H9 (cell line): ENCODE results near the gene ARMC9. TPM values are rescaled to one million over a fixed set of nuclear protein-coding genes. Genes with fewer than 3 reads are reported as not detected.

Experiments used
- DNase-seq: peaks from one replicate; pipeline ENCODE4 v3.0.0-alpha.2; 2017
- H2AFZ ChIP-seq: one replicate; pipeline ENCODE4 v1.6.1; 2013; ENCODE audit warnings: mild to moderate bottlenecking, low read length, control low read depth, moderate library complexity
- H2AK5ac ChIP-seq: 2 replicates; pipeline ENCODE4 v1.6.1; 2013; ENCODE audit warnings: low read length, control low read depth, mixed read lengths; ENCODE audit not compliant: insufficient read length
- H2BK120ac ChIP-seq: one replicate; pipeline ENCODE4 v1.6.1; 2013; ENCODE audit warnings: low read depth, mild to moderate bottlenecking, low read length, control low read depth, inconsistent platforms; ENCODE audit not compliant: poor library complexity, severe bottlenecking
- H2BK12ac ChIP-seq: 2 replicates; pipeline ENCODE4 v1.6.1; 2013; ENCODE audit warnings: low read length, control low read depth, mixed read lengths, low read depth; ENCODE audit not compliant: insufficient read length
- H2BK15ac ChIP-seq: 2 replicates; pipeline ENCODE4 v1.6.1; 2013; ENCODE audit warnings: low read depth, low read length, control low read depth
- H2BK20ac ChIP-seq: one replicate; pipeline ENCODE4 v1.6.1; 2013; ENCODE audit warnings: low read depth, mild to moderate bottlenecking, low read length, control low read depth, inconsistent platforms; ENCODE audit not compliant: poor library complexity, severe bottlenecking
- H2BK5ac ChIP-seq: 2 replicates; pipeline ENCODE4 v1.6.1; 2013; ENCODE audit warnings: low read length, control low read depth, mixed read lengths; ENCODE audit not compliant: insufficient read length
- H3K14ac ChIP-seq: 2 replicates; pipeline ENCODE4 v1.6.1; 2013; ENCODE audit warnings: low read length, control low read depth; ENCODE audit not compliant: insufficient read depth
- H3K18ac ChIP-seq: 2 replicates; pipeline ENCODE4 v1.6.1; 2013; ENCODE audit warnings: low read depth, mild to moderate bottlenecking, mixed read lengths, low read length, control low read depth; ENCODE audit not compliant: insufficient read length
- H3K23ac ChIP-seq: 2 replicates; pipeline ENCODE4 v1.6.1; 2013; ENCODE audit warnings: low read length, control low read depth, mixed read lengths, low read depth; ENCODE audit not compliant: insufficient read length
- H3K23me2 ChIP-seq: 2 replicates; pipeline ENCODE4 v1.6.1; 2013; ENCODE audit warnings: low read depth, mild to moderate bottlenecking, mixed read lengths, low read length, control low read depth; ENCODE audit not compliant: insufficient read length, poor library complexity, severe bottlenecking
- H3K27ac ChIP-seq: 2 replicates; pipeline ENCODE4 v1.5.1; 2013; ENCODE audit warnings: low read length, control low read depth, mixed read lengths, low read depth; ENCODE audit not compliant: insufficient read length
- H3K27me3 ChIP-seq: 2 replicates; pipeline ENCODE4 v1.6.1; 2013; ENCODE audit warnings: low read length, control low read depth, inconsistent platforms; ENCODE audit not compliant: insufficient read depth
- H3K4ac ChIP-seq: 2 replicates; pipeline ENCODE4 v1.6.1; 2013; ENCODE audit warnings: low read depth, mild to moderate bottlenecking, control low read depth, inconsistent platforms, low read length, moderate library complexity
- H3K4me1 ChIP-seq: 2 replicates; pipeline ENCODE4 v1.6.1; 2013; ENCODE audit warnings: low read length, control low read depth, inconsistent platforms; ENCODE audit not compliant: insufficient read depth
- H3K4me2 ChIP-seq: 2 replicates; pipeline ENCODE4 v1.6.1; 2013; ENCODE audit warnings: low read length, control low read depth, mixed read lengths; ENCODE audit not compliant: insufficient read length, insufficient read depth
- H3K56ac ChIP-seq: 2 replicates; pipeline ENCODE4 v1.6.1; 2013; ENCODE audit warnings: low read depth, mild to moderate bottlenecking, mixed read lengths, low read length, control low read depth; ENCODE audit not compliant: insufficient read length
- H3K79me1 ChIP-seq: 2 replicates; pipeline ENCODE4 v1.6.1; 2013; ENCODE audit warnings: low read depth, mild to moderate bottlenecking, moderate library complexity, low read length, control low read depth, inconsistent platforms; ENCODE audit not compliant: insufficient read depth, poor library complexity, severe bottlenecking
- H3K79me2 ChIP-seq: 2 replicates; pipeline ENCODE4 v1.6.1; 2013; ENCODE audit warnings: low read length, control low read depth, inconsistent platforms; ENCODE audit not compliant: insufficient read depth
- H3K9ac ChIP-seq: 2 replicates; pipeline ENCODE4 v1.6.1; 2013; ENCODE audit warnings: low read length, control low read depth, mixed read lengths; ENCODE audit not compliant: insufficient read length; ENCODE audit errors: extremely low read depth
- H3K9me3 ChIP-seq: one replicate; pipeline ENCODE4 v1.6.1; 2013; ENCODE audit warnings: low read depth, low read length, inconsistent platforms; ENCODE audit not compliant: control insufficient read depth
- H3T11ph ChIP-seq: one replicate; pipeline ENCODE4 v1.6.1; 2013; ENCODE audit warnings: mild to moderate bottlenecking, low read length, control low read depth, inconsistent platforms
- H4K20me1 ChIP-seq: one replicate; pipeline ENCODE4 v1.6.1; 2013; ENCODE audit not compliant: control insufficient read depth, insufficient read length, insufficient read depth
- H4K5ac ChIP-seq: 2 replicates; pipeline ENCODE4 v1.6.1; 2013; ENCODE audit warnings: low read depth, mild to moderate bottlenecking, mixed read lengths, low read length, control low read depth; ENCODE audit not compliant: insufficient read length
- H4K8ac ChIP-seq: replicated peaks from 2 replicates; pipeline ENCODE4 v1.6.1; 2013; ENCODE audit warnings: low read length, control low read depth, mixed read lengths, low read depth; ENCODE audit not compliant: insufficient read length
- H4K91ac ChIP-seq: 2 replicates; pipeline ENCODE4 v1.6.1; 2013; ENCODE audit warnings: low read depth, mild to moderate bottlenecking, moderate library complexity, mixed read lengths, low read length, control low read depth; ENCODE audit not compliant: insufficient read length
- H3K27ac Mint-ChIP-seq, 3 experiments: 2 replicates in 2 of 3; 3 replicates in 1 of 3; pipeline ENCODE4 v1.8.0; 2020 to 2021; ENCODE audit warnings: mixed read lengths in 3 of 3, mild to moderate bottlenecking in 1 of 3, moderate library complexity in 1 of 3
- H3K27me3 Mint-ChIP-seq: 2 replicates; pipeline ENCODE4 v1.8.0; 2021; ENCODE audit warnings: low read depth, mild to moderate bottlenecking, moderate library complexity, mixed read lengths
- H3K36me3 Mint-ChIP-seq, 3 experiments: 2 replicates in 2 of 3; 3 replicates in 1 of 3; pipeline ENCODE4 v1.8.0; 2020 to 2021; ENCODE audit warnings: low read depth in 3 of 3, mixed read lengths in 3 of 3; ENCODE audit not compliant: insufficient read depth in 1 of 3
- H3K4me1 Mint-ChIP-seq, 2 experiments: 2 replicates each; pipeline ENCODE4 v1.8.0; 2020; ENCODE audit warnings: mixed read lengths in 2 of 2
- H3K4me3 Mint-ChIP-seq, 2 experiments: 2 replicates in 1 of 2; 3 replicates in 1 of 2; pipeline ENCODE4 v1.8.0; 2020 to 2021; ENCODE audit warnings: mild to moderate bottlenecking in 2 of 2, mixed read lengths in 2 of 2, moderate library complexity in 1 of 2
- H3K9me3 Mint-ChIP-seq, 2 experiments: 2 replicates in 1 of 2; 3 replicates in 1 of 2; pipeline ENCODE4 v1.8.0; 2020; ENCODE audit warnings: mild to moderate bottlenecking in 2 of 2, mixed read lengths in 2 of 2, moderate library complexity in 1 of 2
- WGBS: extraction: QIAGEN DNeasy Blood & Tissue Kit; methylation state at CpG from one replicate; pipeline ENCODE4 v1.1.7; 2013; ENCODE audit warnings: missing lambda C conversion rate, low lambda C conversion rate, mixed read lengths; ENCODE audit not compliant: insufficient read length; ENCODE audit errors: extremely low coverage; 5-methylcytosine and 5-hydroxymethylcytosine counted together
- microRNA-seq: library from miRNA; unstranded; fragments of <30 nt; microRNA quantifications from one replicate; pipeline ENCODE4, GENCODE V29; 2020; ENCODE audit warnings: borderline microRNAs expressed
- total RNA-seq: library from RNA; stranded (reverse); gene quantifications from 2 replicates; pipeline ENCODE4 v1.2.1, GENCODE V29; 2021
- TF ChIP-seq, protein P1 (sequence below): fragments of 200-600 bp; sonication (generic); conservative IDR thresholded peaks from 3 replicates; pipeline ENCODE4 v1.8.0; 2021; ENCODE audit warnings: antibody characterized with exemption, mild to moderate bottlenecking

ARMC9 gene
- total RNA-seq, 1 experiment from 2014 or later: 37.6 TPM

DNA sequence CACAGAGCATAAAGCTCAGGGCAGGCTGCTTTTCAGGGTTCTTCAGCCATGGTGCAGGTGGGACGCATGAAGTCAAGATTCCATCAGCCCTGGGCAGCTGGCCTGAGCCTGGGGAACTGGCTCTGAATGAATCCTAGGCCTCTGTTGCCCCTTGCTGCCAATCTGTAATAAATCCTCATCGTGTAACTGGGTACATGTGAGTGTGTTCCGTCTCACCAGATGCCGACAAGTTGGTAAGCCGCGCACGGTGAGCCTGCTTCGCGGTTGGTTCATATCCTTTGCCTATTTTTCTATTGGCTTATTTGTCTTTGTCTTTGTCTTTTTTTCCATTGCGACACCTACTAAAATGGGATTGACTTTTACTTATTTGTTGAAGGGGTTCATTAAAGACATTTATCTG is 224.7 kb downstream of the ARMC9 start:
- H2AK5ac ChIP-seq: no peak overlapping the region
- H3K27me3 ChIP-seq: no peaks in the 10 kb centered on the region
- no peak overlapping the region for H3K4me2 ChIP-seq
- no peak overlapping the region for H2AFZ ChIP-seq
- H3K9me3 ChIP-seq: no peaks in the 10 kb centered on the region
- Mint-ChIP-seq H3K27ac (no peak overlapping the region; a peak in 1 of 7 replicates), H3K27me3 (peaks cover 7% of the 10 kb centered on the region), H3K9me3 (no peaks in the 10 kb centered on the region), H3K4me3 (no peak overlapping the region), H3K4me1 (peaks cover 13 to 25% of the 10 kb centered on the region in 2 experiments), H3K36me3 (peaks cover 0 to 2% (median 1%) of the 10 kb centered on the region in 3 experiments; a peak in 4 of 7 replicates)
- WGBS: no CpG with 5 or more reads among the region's 10 CpGs
- H2BK15ac ChIP-seq: no peak overlapping the region
- H3K14ac ChIP-seq: no peak overlapping the region
- no peak overlapping the region for H2BK120ac ChIP-seq
- no peak for DNase-seq
- H3K56ac ChIP-seq: no peak overlapping the region
- no peak overlapping the region for H2BK20ac ChIP-seq
- no peak overlapping the region for H2BK5ac ChIP-seq
- H3T11ph ChIP-seq: no peak overlapping the region
- H3K79me1 ChIP-seq: no peaks in the 10 kb centered on the region
- no peak overlapping the region for H4K5ac ChIP-seq
- no peak overlapping the region for H3K27ac ChIP-seq
- H4K91ac ChIP-seq: no peak overlapping the region
- no peaks in the 10 kb centered on the region for H4K20me1 ChIP-seq
- no peak overlapping the region for H3K4ac ChIP-seq
- no peak overlapping the region for H3K9ac ChIP-seq
- no peaks in the 10 kb centered on the region for H3K23me2 ChIP-seq
- no peak overlapping the region for H3K18ac ChIP-seq
- TF ChIP-seq, protein P1, sequence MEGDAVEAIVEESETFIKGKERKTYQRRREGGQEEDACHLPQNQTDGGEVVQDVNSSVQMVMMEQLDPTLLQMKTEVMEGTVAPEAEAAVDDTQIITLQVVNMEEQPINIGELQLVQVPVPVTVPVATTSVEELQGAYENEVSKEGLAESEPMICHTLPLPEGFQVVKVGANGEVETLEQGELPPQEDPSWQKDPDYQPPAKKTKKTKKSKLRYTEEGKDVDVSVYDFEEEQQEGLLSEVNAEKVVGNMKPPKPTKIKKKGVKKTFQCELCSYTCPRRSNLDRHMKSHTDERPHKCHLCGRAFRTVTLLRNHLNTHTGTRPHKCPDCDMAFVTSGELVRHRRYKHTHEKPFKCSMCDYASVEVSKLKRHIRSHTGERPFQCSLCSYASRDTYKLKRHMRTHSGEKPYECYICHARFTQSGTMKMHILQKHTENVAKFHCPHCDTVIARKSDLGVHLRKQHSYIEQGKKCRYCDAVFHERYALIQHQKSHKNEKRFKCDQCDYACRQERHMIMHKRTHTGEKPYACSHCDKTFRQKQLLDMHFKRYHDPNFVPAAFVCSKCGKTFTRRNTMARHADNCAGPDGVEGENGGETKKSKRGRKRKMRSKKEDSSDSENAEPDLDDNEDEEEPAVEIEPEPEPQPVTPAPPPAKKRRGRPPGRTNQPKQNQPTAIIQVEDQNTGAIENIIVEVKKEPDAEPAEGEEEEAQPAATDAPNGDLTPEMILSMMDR: no peak
- H3K4me1 ChIP-seq: no peaks in the 10 kb centered on the region; the same call in 1 of the 2 replicates
- H2BK12ac ChIP-seq: no peak overlapping the region
- H3K23ac ChIP-seq: no peak overlapping the region
- H3K79me2 ChIP-seq: no peaks in the 10 kb centered on the region
- H4K8ac ChIP-seq: no peak overlapping the region

Small RNAs within 50 kb of the gene (microRNA-seq; reads per million reads assigned to microRNA genes)
- not detected for gene MIR4777

Other genes starting within 250 kb of the ARMC9 start
- gene SPATA3, start 202.5 kb upstream of the ARMC9 start, total RNA-seq: not detected in 2 replicates
- 0.77 and 1.0 TPM in 2 replicates for gene C2orf72, start 161.1 kb upstream of the ARMC9 start, total RNA-seq
- gene PSMD1, start 141.8 kb upstream of the ARMC9 start, total RNA-seq: 166 and 180 TPM in 2 replicates
- not detected in 2 replicates for gene HTR2B, start 73.6 kb upstream of the ARMC9 start, total RNA-seq
- gene B3GNT7, start 197.1 kb downstream of the ARMC9 start, total RNA-seq: 39.1 and 42.2 TPM in 2 replicates